HEK293 (cell line): Measurements from ENCODE around the gene C1RL.
A peak's percentile ranks its signal among the peaks of the same experiment; 100 is the strongest.

Experiments used
- CTCF ChIA-PET: fragments of 350-600 bp; formaldehyde crosslinking; extraction: SDS; loops from one replicate; lab custom pipeline; 2021; ENCODE audit warnings: antibody characterized with exemption; lab: Yijun Ruan, JAX
- POLR2A ChIA-PET: fragments of 300-600 bp; formaldehyde crosslinking; extraction: SDS; loops from one replicate; lab custom pipeline; 2020; ENCODE audit warnings: antibody characterized with exemption, inconsistent platforms; lab: Yijun Ruan, JAX
- H3K27ac ChIP-seq: fragments of 200-500 bp; sonication (Bioruptor generic); 2 replicates; pipeline ENCODE4 v1.5.1; 2014; ENCODE audit warnings: low read depth, low read length, control low read depth, inconsistent platforms; ENCODE audit errors: extremely low read depth
- H3K36me3 ChIP-seq, 2 experiments: fragments of 200-500 bp in 1 of 2; sonication (Bioruptor generic) in 1 of 2; 1 replicate in 1 of 2; 2 replicates in 1 of 2; pipeline ENCODE4 v1.5.1; 2014 to 2017; ENCODE audit warnings: inconsistent platforms in 2 of 2, low read length in 2 of 2; ENCODE audit not compliant: control insufficient read depth in 2 of 2, insufficient read depth in 1 of 2
- H3K4me1 ChIP-seq: fragments of 200-500 bp; sonication (Bioruptor generic); 2 replicates; pipeline ENCODE4 v1.5.1; 2014; ENCODE audit warnings: mild to moderate bottlenecking, low read length, inconsistent platforms; ENCODE audit not compliant: control insufficient read depth, insufficient read depth
- H3K4me3 ChIP-seq: 2 replicates; pipeline ENCODE4 v1.5.1; 2011; ENCODE audit warnings: low read depth, mild to moderate bottlenecking, control low read depth, low read length, moderate library complexity
- H3K9me3 ChIP-seq: fragments of 200-500 bp; sonication (Bioruptor generic); 2 replicates; pipeline ENCODE4 v1.5.1; 2014; ENCODE audit warnings: low read depth, low read length, inconsistent platforms; ENCODE audit not compliant: control insufficient read depth, insufficient read depth
- BCL11A ChIP-seq: fragments of 450-650 bp; formaldehyde crosslinking; IDR thresholded peaks from 2 replicates; pipeline ENCODE4 v1.5.1; 2016; ENCODE audit warnings: low read depth, missing biosample characterization, missing genetic modification characterization
- KLF16 ChIP-seq: fragments of 450-650 bp; formaldehyde crosslinking; IDR thresholded peaks from 2 replicates; pipeline ENCODE4 v1.5.1; 2017; ENCODE audit warnings: missing biosample characterization, missing genetic modification characterization
- OSR2 ChIP-seq: fragments of 450-650 bp; formaldehyde crosslinking; IDR thresholded peaks from 2 replicates; pipeline ENCODE4 v1.5.1; 2016; ENCODE audit warnings: missing biosample characterization, missing genetic modification characterization
- PRDM1 ChIP-seq: fragments of 450-650 bp; formaldehyde crosslinking; IDR thresholded peaks from 2 replicates; pipeline ENCODE4; 2016; ENCODE audit warnings: missing biosample characterization, missing genetic modification characterization
- PRDM6 ChIP-seq: fragments of 450-650 bp; formaldehyde crosslinking; IDR thresholded peaks from 2 replicates; pipeline ENCODE4 v1.5.1; 2017; ENCODE audit warnings: missing biosample characterization, missing genetic modification characterization
- REPIN1 ChIP-seq: fragments of 450-650 bp; formaldehyde crosslinking; IDR thresholded peaks from 2 replicates; pipeline ENCODE4 v1.5.1; 2017; ENCODE audit warnings: missing biosample characterization, missing genetic modification characterization, low read depth
- SCRT2 ChIP-seq: fragments of 450-650 bp; formaldehyde crosslinking; IDR thresholded peaks from 2 replicates; pipeline ENCODE4 v1.5.1; 2016; ENCODE audit warnings: missing biosample characterization, missing genetic modification characterization
- SETDB1 ChIP-seq: IDR thresholded peaks from one replicate; pipeline ENCODE4 v1.6.1; 2017; ENCODE audit warnings: mild to moderate bottlenecking, low read length, moderate library complexity, mixed read lengths; ENCODE audit not compliant: insufficient read length
- ZBTB1 ChIP-seq: fragments of 450-650 bp; formaldehyde crosslinking; IDR thresholded peaks from 2 replicates; pipeline ENCODE4 v1.5.1; 2016; ENCODE audit warnings: missing biosample characterization, missing genetic modification characterization
- ZBTB10 ChIP-seq: fragments of 450-650 bp; formaldehyde crosslinking; IDR thresholded peaks from 2 replicates; pipeline ENCODE4 v1.5.1; 2016; ENCODE audit warnings: missing biosample characterization, missing genetic modification characterization
- ZBTB21 ChIP-seq: fragments of 450-650 bp; formaldehyde crosslinking; IDR thresholded peaks from 2 replicates; pipeline ENCODE4 v1.5.1; 2017; ENCODE audit warnings: missing biosample characterization, missing genetic modification characterization
- ZBTB48 ChIP-seq: fragments of 450-650 bp; formaldehyde crosslinking; IDR thresholded peaks from 2 replicates; pipeline ENCODE4 v1.5.1; 2016; ENCODE audit warnings: missing biosample characterization, missing genetic modification characterization
- ZBTB7A ChIP-seq: fragments of 450-650 bp; formaldehyde crosslinking; IDR thresholded peaks from 2 replicates; pipeline ENCODE4 v1.5.1; 2016; ENCODE audit warnings: low read depth, missing biosample characterization, missing genetic modification characterization
- ZFP41 ChIP-seq: fragments of 450-650 bp; formaldehyde crosslinking; IDR thresholded peaks from 2 replicates; pipeline ENCODE4 v1.5.1; 2016; ENCODE audit warnings: missing biosample characterization, missing genetic modification characterization, borderline replicate concordance
- ZNF157 ChIP-seq: fragments of 450-650 bp; formaldehyde crosslinking; IDR thresholded peaks from 2 replicates; pipeline ENCODE4 v1.5.1; 2016; ENCODE audit warnings: missing biosample characterization, missing genetic modification characterization
- ZNF248 ChIP-seq: fragments of 450-650 bp; formaldehyde crosslinking; IDR thresholded peaks from 2 replicates; pipeline ENCODE4 v1.5.1; 2017; ENCODE audit warnings: missing biosample characterization, missing genetic modification characterization
- ZNF341 ChIP-seq: fragments of 450-650 bp; formaldehyde crosslinking; IDR thresholded peaks from 2 replicates; pipeline ENCODE4; 2016; ENCODE audit warnings: low read depth, missing biosample characterization, missing genetic modification characterization
- ZNF394 ChIP-seq: fragments of 450-650 bp; formaldehyde crosslinking; IDR thresholded peaks from 2 replicates; pipeline ENCODE4 v1.5.1; 2016; ENCODE audit warnings: missing biosample characterization, missing genetic modification characterization, mild to moderate bottlenecking, moderate library complexity, borderline replicate concordance
- ZNF549 ChIP-seq: fragments of 450-650 bp; IDR thresholded peaks from 2 replicates; pipeline ENCODE4 v1.5.1; 2018; ENCODE audit warnings: missing biosample characterization, missing genetic modification characterization, mild to moderate bottlenecking, inconsistent platforms, moderate library complexity
- ZNF560 ChIP-seq: fragments of 450-650 bp; formaldehyde crosslinking; IDR thresholded peaks from 2 replicates; pipeline ENCODE4 v1.5.1; 2017; ENCODE audit warnings: missing biosample characterization, missing genetic modification characterization, borderline replicate concordance
- ZNF596 ChIP-seq: fragments of 450-650 bp; IDR thresholded peaks from 2 replicates; pipeline ENCODE4 v1.5.0; 2018; ENCODE audit warnings: missing biosample characterization, mild to moderate bottlenecking, missing genetic modification characterization, moderate library complexity
- ZNF645 ChIP-seq: fragments of 450-650 bp; formaldehyde crosslinking; IDR thresholded peaks from 2 replicates; pipeline ENCODE4; 2016; ENCODE audit warnings: missing biosample characterization, missing genetic modification characterization
- ZNF664 ChIP-seq: fragments of 450-650 bp; formaldehyde crosslinking; IDR thresholded peaks from 2 replicates; pipeline ENCODE4 v1.5.1; 2016; ENCODE audit warnings: missing biosample characterization, missing genetic modification characterization
- ZNF692 ChIP-seq: fragments of 450-650 bp; formaldehyde crosslinking; IDR thresholded peaks from 2 replicates; pipeline ENCODE4 v1.5.1; 2016; ENCODE audit warnings: missing biosample characterization, missing genetic modification characterization
- ZNF776 ChIP-seq: fragments of 450-650 bp; formaldehyde crosslinking; IDR thresholded peaks from 2 replicates; pipeline ENCODE4 v1.5.0; 2017; ENCODE audit warnings: missing biosample characterization, missing genetic modification characterization, borderline replicate concordance
- ZNF791 ChIP-seq: fragments of 450-650 bp; formaldehyde crosslinking; IDR thresholded peaks from 2 replicates; pipeline ENCODE4 v1.5.1; 2016; ENCODE audit warnings: missing biosample characterization, missing genetic modification characterization
- ZNF792 ChIP-seq: fragments of 450-650 bp; formaldehyde crosslinking; IDR thresholded peaks from 2 replicates; pipeline ENCODE4 v1.5.1; 2016; ENCODE audit warnings: missing biosample characterization, missing genetic modification characterization

The C1RL gene

GRCh38 chr12:7093486-7093885 is 15.5 kb downstream of the C1RL start (continued):
- TF ChIP-seq ZFP41 (tag by site-specific recombination) (no peak), SETDB1 (no peak), ZNF692 (tag by site-specific recombination) (no peak), ZNF341 (tag by site-specific recombination) (no peak), KLF16 (no peak), ZNF549 (no peak), SCRT2 (no peak)

- TF ChIP-seq ZBTB10 (tag by site-specific recombination) (no peak), ZNF157 (tag by site-specific recombination) (no peak), ZBTB48 (tag by site-specific recombination) (no peak), KLF16 (no peak), ZNF664 (tag by site-specific recombination) (no peak), ZBTB1 (tag by site-specific recombination) (no peak), BCL11A (tag by site-specific recombination) (no peak), ZNF560 (tag by site-specific recombination) (no peak)
- POLR2A ChIA-PET: no interaction called here
- no peaks in the 10 kb centered on the region for H3K9me3 ChIP-seq
- no peaks in the 10 kb centered on the region for H3K36me3 ChIP-seq
- no peak overlapping the region for H3K27ac ChIP-seq
- no peak overlapping the region for H3K4me3 ChIP-seq
- H3K4me1 ChIP-seq: no peaks in the 10 kb centered on the region
- CTCF ChIA-PET: interaction anchor here (0.5 to 2.7 kb wide), 20 partner anchors 10 to 202 kb away, joined by 3 to 18 read pairs (median 4); partner anchors contain the start of genes C12orf57, C1RL, C1S and CLSTN3
Observed at GRCh38 chr12:7092986-7093460, 16.0 kb downstream of the C1RL start.

GRCh38 chr12:7092229-7092985 is 16.6 kb downstream of the C1RL start, which contains the start of gene C1R:
C1R (minus strand) TSS chr12:7092445; CDS start chr12:7092388, 57 bp downstream.
- Histone ChIP-seq H3K36me3 (no peaks in the 10 kb centered on the region), H3K4me1 (no peaks in the 10 kb centered on the region), H3K27ac (no peak within 1 kb of the TSS), H3K9me3 (no peaks in the 10 kb centered on the region), H3K4me3 (peak within 1 kb of the TSS; percentile 38)
- POLR2A ChIA-PET: no interaction called here
- CTCF ChIA-PET: interaction anchor here (0.6 to 2.7 kb wide), 19 partner anchors 10 to 170 kb away, joined by 3 to 18 read pairs (median 4); partner anchors contain the start of genes C12orf57, C1RL, C1S and CLSTN3
- TF ChIP-seq ZNF596 (tag by site-specific recombination) (no peak), ZNF792 (tag by site-specific recombination) (no peak), PRDM6 (tag by site-specific recombination) (no peak; the same call in 1 of the 2 replicates), BCL11A (tag by site-specific recombination) (no peak), ZNF645 (tag by site-specific recombination) (no peak), ZNF248 (tag by site-specific recombination) (no peak), ZNF791 (no peak), ZNF776 (no peak), ZBTB21 (tag by site-specific recombination) (no peak), ZBTB7A (tag by site-specific recombination) (no peak), OSR2 (no peak), REPIN1 (tag by site-specific recombination) (no peak), PRDM1 (tag by site-specific recombination) (no peak), ZNF394 (tag by site-specific recombination) (no peak)
